NCI-H1417 (cell line): ENCODE results near the gene CRTAC1.
"Not testable (repeated sequence)": the region's sequence is repeated elsewhere in the genome, so short reads cannot be mapped to it uniquely, and the experiment has no call there.

ENCODE experiments used
- DNase-seq, 3 experiments: peaks; one replicate each; lab custom pipeline; 2025; lab: John Stamatoyannopoulos, UW

CRTAC1 gene

DNA sequence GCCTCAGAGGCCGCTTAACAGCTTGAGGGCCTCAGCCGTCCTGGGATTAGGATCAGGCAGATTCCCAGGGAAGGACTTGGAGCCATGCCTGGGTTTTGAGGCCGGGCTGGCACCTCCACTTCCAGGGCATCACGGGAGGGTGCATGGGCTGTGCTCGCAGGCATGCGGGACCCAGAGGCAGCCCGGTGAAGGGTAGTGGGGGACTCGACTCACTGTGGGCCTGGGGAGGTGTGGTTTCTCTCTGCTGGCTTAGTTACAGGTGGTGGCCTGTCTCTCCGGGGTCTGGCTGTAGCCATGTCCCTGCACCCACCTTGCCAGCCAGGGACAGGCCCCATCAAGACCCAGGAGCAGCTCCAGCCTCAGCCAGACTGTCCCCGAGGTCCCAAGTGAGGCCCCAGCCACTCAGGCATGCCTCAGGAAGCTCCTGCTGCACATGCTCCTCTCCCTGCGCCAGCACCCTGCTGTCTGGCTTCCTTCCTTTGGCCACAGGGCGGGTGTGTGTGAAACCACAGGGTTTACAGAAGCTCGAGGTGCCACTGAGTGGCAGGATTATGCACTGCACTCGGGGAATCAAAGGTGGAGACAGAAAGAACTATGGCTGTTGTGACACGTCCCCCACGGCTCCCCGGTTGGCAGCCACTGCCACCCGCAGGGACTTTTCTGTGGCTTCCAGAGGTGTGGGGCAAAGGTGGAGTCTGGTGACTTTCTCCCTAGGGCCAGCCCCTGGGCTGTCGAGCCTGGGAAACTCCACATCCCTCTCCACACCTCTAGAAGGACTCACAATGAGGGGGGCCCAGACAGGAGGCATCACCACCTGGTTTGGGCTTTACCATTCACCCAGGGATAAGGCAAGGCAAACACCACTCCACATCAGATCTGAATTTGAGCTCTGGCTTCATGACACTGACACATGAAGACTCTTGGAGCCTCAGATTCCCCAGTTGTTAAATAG, 161.1 kb downstream of the CRTAC1 start:
- DNase-seq = peak; percentile 70 to 90 (median 71)

DNA sequence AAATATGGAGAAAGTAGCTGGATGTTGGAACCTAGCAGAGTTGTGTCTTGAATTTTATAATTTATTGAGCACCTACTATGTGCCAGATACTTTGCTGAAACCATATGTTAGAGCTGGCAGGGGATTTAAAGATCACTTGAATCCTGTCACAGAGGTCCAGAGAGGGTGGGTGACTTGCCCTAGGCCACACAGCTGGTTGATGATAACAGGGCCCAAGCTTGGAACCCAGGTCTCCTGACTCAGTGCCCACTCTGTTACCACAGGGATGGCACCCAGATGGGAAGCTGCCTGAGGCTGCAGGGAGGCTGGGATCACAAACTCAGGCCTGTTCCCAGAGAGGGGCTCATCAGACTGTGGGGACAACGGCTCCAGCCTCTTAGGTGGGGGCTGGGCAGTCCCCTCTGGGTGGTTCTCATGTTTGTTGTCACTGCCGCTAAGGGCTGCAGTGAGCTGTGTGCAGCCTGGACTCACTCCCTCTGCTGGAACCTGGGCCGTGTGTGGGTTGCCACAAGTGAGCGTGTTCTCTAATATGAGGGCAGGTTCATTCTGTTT, 162.2 kb downstream of the CRTAC1 start:
- DNase-seq = no peak

GRCh38 chr10:97867220-97867800, 163.1 kb downstream of the CRTAC1 start:
- no peak for DNase-seq

- DNase-seq = no peak
These were observed 163.7 kb downstream of the CRTAC1 start for GRCh38 chr10:97866524-97867219.

DNA sequence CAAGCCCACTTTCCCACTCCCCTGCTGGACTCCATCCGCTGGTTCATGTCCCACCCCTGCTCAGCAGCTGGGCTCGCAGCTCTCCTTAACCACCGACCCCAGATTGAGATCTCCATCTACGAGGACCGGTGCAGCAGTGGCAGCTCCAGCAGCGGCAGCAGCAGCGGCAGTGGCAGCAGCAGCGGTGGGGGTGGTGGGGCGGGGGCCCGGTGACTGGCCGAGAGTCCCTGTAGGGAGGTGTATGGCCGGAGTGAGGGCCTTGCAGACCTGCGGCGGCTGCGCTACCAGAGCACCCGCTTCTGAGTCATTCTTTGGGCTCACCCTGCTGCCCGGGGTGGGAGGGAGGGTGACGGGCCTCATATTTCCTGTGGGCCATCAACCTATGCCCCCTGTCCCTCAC, 164.9 kb downstream of the CRTAC1 start:
- DNase-seq = no peak

DNA sequence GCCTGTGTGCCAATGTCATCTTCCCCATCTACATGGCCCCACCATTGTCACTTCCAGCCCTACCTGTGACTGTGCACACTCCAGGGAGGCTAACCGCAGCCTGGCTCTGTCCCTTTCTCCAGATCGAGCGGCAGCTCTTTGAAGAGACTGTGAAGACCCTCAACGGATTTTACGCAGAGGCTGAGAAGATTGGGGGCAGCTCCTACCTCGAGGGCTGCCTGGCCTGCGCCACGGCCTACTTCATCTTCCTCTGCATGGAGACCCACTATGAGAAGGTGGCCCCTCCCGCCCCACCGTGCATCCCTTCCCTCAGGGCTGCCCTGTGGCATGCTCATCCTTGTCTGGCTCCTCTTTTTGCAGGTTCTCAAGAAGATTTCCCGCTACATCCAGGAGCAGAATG, 166.6 kb downstream of the CRTAC1 start:
- no peak for DNase-seq

DNA sequence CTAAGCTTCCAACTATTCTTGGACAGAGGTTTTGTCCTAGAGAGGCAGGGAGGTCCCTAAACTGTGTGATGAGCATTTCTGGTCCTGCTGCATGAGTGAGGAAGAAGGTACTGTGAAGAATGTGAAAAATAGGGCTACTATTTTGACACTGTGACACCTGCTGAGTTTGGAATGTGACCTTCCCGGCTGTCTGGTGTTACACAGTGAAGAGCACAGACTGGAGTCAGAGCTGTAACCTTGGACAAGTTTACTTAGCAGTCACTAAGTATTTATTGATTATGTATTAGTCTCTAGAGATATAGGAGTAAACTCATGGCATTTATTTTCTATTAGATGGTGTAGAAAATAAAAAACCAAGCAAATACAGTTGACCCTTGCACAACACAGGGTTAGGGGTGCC, 168.5 kb downstream of the CRTAC1 start:
- no peak for DNase-seq

GRCh38 chr10:97861097-97861750, 169.2 kb downstream of the CRTAC1 start:
- no peak for DNase-seq

- DNase-seq = no peak
These were observed 172.4 kb downstream of the CRTAC1 start for GRCh38 chr10:97858001-97858439.

DNA sequence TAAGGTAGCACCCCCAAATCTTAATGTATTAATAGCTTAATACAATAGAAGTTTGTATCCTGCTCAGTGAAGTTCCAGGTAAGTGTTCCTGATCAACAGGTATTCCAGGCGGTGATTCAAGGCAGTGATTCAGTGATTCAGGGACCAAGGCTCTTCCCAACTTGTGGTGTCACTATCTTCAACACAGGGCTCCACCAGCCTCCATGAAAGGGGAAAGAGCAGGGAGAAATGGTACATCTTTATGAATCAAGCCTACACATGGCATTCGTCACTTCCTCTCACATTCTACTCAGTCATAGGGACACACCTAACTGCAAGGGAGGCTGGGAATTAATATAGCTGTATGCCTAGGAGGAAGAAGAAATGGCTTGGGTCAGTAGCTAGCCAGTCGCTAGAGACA, 175.7 kb downstream of the CRTAC1 start:
- DNase-seq = no peak

GRCh38 chr10:97852840-97853405, 177.5 kb downstream of the CRTAC1 start:
- no peak for DNase-seq

DNA sequence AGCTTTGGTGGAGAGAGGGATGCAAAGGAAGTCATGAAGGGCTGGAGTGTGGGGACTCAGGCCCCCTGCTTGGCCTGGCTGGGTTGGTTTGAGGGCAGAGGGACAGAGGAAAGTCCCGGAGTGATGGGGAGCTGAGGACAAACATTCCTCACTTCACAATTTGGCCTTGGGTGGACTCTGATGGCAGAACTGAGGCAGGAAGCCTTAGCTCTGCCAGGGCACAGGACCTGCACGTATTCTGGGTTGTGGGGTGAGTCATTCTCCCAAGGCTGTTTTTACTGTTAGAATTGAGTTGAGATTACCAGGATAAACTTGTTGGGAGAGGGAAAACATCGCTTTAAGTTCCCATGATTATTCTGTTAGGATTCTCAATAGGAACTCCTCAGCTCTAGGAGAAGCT, 178.1 kb downstream of the CRTAC1 start:
- no peak for DNase-seq

GRCh38 chr10:97851341-97852001, 178.9 kb downstream of the CRTAC1 start:
- no peak for DNase-seq

DNA sequence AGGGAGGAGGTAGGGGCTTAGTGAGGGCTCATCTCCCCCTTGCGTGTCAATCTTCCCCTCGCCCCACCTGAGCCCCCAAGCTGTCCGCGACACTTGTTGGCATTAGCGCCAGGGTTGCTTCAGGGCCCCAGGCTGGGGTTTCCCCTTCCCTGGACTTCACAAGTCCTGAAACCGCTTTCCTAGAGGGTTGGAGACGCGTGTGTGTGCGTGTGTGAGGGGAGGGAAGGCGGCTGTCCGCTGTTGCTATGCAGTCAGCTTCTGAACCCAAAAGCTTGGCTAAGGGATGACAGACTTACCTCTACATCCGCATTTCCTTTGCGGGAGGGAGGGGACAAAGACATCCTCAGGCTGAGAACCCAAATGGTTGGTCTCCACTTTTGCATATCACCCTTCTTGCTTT, 180.0 kb downstream of the CRTAC1 start:
- peak in 2 of 3 experiments; percentile 22 to 46 for DNase-seq

DNA sequence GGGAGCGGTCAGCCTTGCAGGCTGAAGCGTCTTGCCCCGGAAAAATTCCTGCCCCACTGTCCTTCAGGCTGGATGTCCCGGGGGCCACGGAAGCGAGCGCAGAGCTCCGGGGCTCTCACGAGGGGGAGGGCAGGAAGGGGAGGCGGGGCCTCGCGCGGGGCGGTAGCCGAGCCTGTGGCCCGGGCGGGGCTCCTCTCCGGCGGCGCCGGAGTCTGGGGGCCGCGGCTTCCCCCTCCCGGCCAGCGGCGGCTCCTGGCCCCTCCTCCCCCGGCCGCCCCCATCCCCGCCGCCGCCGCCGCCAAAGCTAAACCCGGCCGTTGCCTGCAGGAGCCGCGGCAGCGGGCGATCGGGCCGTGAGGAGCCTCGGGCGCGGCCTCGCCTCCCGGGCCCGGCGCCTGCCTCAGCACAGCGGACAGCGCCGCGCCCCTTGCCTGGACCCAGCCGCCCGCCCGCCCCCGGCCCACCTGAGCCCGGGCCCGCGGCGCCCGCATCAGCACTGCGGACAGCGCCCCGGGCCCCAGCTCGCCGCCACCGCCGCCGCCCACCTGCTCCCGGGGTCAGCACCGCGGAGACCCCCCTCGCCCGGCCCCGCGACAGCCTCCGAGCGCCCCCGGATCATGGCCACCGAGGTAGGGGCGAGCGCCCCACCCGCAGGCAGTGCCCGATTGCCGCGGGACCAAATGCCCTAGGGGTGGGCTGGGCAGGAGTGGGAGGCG, 180.6 kb downstream of the CRTAC1 start, which contains the start of gene GOLGA7B:
GOLGA7B (plus strand) TSS at position 157 of the 716 bp plus-strand sequence; CDS start at position 618, 461 bp downstream.
- DNase-seq = peak; percentile 20 to 73 (median 70)

DNA sequence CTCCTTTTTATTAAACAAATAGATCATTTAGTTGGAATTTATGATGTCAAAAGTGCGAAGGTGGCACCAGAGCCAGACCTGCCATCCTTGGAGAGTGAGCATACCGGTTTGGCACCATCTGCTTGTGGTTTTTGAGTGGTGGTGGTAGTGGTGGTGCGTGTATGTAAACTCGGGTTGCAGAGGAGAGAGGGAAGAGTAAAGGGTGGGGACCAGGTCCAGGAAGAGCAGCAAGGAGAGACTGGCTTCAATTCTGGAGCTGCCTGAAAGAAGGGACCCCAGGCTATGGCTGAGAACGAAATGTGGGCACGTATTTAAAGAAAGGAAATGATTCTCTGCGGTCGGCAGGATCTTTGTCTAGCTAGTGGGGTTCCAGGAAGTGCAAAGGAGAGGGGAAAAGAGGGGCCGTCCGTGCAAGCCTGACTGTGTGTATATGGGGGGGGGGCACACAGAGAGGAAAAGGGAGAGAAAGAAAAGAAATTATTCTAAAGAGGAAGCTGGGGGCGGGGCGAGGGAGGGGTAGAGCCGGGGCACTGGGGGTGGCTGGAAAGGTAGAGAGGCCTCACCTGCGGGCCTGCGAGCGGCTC, 181.2 kb downstream of the CRTAC1 start:
- DNase-seq = peak; percentile 70 to 81 (median 71)

DNA sequence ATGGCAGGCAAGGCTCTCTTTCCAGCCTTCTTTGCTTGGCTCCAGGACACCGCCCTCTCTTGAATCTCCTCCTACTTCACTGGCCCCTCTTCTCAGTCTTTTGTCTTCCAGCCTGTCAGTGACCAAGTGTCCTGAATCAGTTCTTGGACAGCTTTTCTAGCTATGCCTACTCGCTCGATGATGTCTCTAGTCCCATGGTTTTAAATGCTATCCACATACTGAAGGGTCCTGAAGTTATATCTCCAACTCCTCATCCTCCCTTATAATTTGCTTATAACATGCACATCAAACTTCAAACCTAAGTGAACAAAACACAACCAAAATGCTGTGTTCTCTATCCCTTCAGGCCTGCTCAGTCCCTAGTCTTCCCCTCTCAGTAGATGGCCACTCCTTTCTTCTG, 185.7 kb downstream of the CRTAC1 start:
- no peak for DNase-seq

GRCh38 chr10:97843972-97844371, 186.4 kb downstream of the CRTAC1 start:
- not testable (repeated sequence) for DNase-seq

DNA sequence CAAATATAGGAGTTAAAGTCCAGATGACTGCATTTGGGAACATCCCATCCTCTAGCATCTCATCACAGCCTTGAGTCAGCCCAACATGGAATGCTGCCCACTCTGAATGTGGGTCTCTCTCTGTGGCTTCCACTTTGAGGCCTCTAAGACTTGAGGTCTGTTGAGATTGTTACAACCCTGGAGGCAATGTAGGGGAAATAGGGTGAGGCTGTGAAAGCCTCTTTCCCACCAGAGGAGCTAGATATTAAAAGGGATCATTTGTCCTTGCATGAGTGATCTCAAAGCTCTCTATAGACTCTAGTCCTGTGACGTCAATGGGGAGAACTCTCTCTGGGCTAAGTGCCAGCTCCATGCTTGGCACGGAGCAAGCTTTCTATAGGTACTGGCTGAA, 187.1 kb downstream of the CRTAC1 start:
- peak in 1 of 3 experiments; percentile 60 for DNase-seq
